Subcutaneous abdominal adipose tissue (tissue), 5 donors: ENCODE measurements around the gene PACC1.

Experiments used
- H3K27ac ChIP-seq: one replicate; pipeline ENCODE4 v1.7.0; 2013; ENCODE audit warnings: low read depth, mild to moderate bottlenecking, inconsistent platforms, low read length, moderate library complexity
- H3K27me3 ChIP-seq, 5 donors: one replicate each; pipeline ENCODE4 v1.7.0; 2013; ENCODE audit warnings: low read length in 5 of 5, inconsistent platforms in 1 of 5; ENCODE audit not compliant: control insufficient read depth in 5 of 5, insufficient read depth in 4 of 5
- H3K36me3 ChIP-seq, 5 donors: one replicate each; pipeline ENCODE4 v1.7.0; 2013; ENCODE audit warnings: low read length in 5 of 5; ENCODE audit not compliant: control insufficient read depth in 5 of 5, insufficient read depth in 5 of 5
- H3K4me1 ChIP-seq, 5 donors: one replicate each; pipeline ENCODE4 v1.7.0; 2013; ENCODE audit warnings: low read length in 5 of 5, mild to moderate bottlenecking in 3 of 5, moderate library complexity in 1 of 5; ENCODE audit not compliant: control insufficient read depth in 5 of 5, insufficient read depth in 5 of 5
- H3K4me3 ChIP-seq, 5 donors: one replicate each; pipeline ENCODE4 v1.7.0; 2013; ENCODE audit warnings: low read length in 5 of 5, low read depth in 1 of 5
- H3K9ac ChIP-seq, 5 donors: one replicate each; pipeline ENCODE4 v1.7.0; 2013; ENCODE audit warnings: low read length in 5 of 5, mild to moderate bottlenecking in 4 of 5, moderate library complexity in 3 of 5
- H3K9me3 ChIP-seq, 5 donors: one replicate each; pipeline ENCODE4 v1.7.0; 2013; ENCODE audit warnings: low read length in 5 of 5; ENCODE audit not compliant: control insufficient read depth in 5 of 5
- donor health status: healthy.
- donor health status: healthy.
- donor health status: healthy.
- donor health status: healthy.
- donor health status: healthy.

The PACC1 gene

DNA sequence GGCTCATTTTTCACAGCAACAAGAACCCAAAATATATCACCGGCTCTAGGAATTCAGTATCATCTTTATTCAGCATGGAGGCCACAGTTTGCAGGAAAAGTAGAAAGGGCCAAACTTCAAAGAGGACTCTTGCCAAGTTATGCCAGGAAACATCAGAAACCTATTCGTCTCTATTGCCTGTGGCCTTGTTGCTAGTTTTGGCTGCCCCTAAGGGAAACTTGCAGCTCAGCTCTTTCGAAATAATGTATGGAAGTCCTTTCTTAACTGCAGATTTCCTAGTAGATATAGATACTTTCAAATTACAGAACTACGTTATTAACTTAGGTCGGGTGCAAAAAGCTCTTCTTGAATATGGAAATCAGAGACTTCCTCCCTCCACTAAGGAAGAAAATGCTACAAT is 13.8 kb upstream of the PACC1 start:
- Histone ChIP-seq H3K9me3 (no peaks in the 10 kb centered on the region), H3K27ac (no peak overlapping the region)

DNA sequence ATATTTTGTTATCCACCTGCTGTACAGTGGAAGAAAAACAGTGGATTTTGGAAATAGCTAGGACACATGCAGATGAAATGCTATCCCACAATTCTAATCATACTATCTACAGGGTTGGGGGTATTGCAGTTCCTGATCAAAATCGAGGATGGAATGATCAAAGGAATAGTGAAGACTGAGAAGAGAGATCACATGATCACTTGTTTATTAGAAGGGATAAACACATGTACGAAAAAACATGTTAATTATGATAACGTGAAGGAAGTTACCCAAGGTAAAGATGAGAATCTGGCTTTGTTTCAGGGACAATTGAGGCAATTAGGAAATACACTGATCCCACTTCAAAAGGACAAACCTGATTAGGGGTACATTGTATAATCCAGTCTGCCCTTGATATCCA is 9.2 kb upstream of the PACC1 start:
- no peaks in the 10 kb centered on the region for H3K9me3 ChIP-seq
- no peak overlapping the region for H3K27ac ChIP-seq
- H3K36me3 ChIP-seq: no peaks in the 10 kb centered on the region
- H3K4me3 ChIP-seq: no peak overlapping the region
- H3K9ac ChIP-seq: no peak overlapping the region
- H3K27me3 ChIP-seq: no peaks in the 10 kb centered on the region
- no peaks in the 10 kb centered on the region for H3K4me1 ChIP-seq

More for the DNA sequence above, 13.8 kb upstream of the PACC1 start:
- H3K4me3 ChIP-seq: no peak overlapping the region
- no peaks in the 10 kb centered on the region for H3K36me3 ChIP-seq
- H3K4me1 ChIP-seq: peaks cover 0 to 9% (median 7%) of the 10 kb centered on the region in 5 donors
- H3K9ac ChIP-seq: no peak overlapping the region
- no peaks in the 10 kb centered on the region for H3K27me3 ChIP-seq

DNA sequence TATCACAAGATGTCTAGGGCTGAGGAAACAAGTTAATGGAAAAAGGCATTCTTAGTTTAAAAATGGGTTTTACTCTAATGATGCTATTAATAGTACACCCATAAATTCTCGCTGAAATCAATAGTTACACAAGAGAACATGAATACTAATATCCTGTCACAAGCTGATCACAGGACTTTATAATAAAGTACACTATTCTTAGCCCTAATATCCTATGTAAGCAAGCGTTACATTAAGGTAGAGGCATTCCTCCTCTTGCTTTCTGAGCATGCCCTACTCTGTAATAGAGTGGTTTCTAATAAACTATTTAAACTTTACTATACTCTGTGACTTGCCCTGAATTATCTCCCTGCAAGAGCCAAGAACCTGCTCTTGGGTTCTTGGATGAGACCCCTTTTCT is 6.5 kb upstream of the PACC1 start:
- Histone ChIP-seq H3K9ac (no peak overlapping the region), H3K36me3 (no peaks in the 10 kb centered on the region), H3K9me3 (no peaks in the 10 kb centered on the region), H3K27me3 (no peaks in the 10 kb centered on the region), H3K27ac (no peak overlapping the region), H3K4me3 (no peak overlapping the region), H3K4me1 (no peaks in the 10 kb centered on the region)

DNA sequence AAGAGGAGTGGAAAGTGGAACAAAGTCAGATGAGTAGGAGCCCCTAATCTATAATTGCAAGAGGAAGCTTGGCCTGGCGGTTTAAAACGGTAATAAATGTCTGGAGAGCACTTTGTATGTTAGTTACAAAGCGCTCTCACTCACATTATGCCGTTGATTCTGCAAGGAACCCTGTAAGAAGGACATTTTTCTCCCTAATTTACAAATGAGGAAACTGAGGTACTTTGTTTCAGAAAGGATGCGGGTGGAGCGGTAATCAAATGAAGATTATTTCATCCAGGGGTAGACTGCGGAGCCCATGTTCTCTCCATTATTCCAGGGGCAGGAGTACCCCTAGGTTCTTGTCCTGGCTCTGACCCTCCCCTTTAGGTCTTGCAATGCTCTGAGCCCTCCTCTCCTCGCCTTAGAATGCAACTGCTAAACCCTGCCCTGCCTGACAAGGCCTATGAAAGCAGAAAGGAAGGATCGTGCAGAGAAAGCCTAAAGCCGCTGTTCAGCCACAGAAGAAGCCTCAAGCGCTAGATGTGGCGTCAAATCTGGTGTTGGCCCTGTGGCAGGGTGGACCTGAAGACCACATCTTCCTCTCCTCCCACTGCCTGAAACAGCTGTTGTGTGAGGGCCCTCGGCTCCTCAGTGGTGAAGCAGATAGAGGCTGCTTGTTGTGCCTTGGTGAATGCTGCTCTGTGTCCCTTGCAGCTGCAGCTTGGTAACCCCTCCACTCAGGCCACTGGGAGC is 588 bp upstream of the PACC1 start:
- Histone ChIP-seq H3K27ac (no peak overlapping the region), H3K4me3 (peak overlapping the region; percentile 31 to 89 (median 87)), H3K4me1 (peaks cover 5 to 27% (median 18%) of the 10 kb centered on the region in 5 donors), H3K9me3 (no peaks in the 10 kb centered on the region), H3K27me3 (no peaks in the 10 kb centered on the region), H3K9ac (peak overlapping the region in 1 of 5 donors; percentile 75), H3K36me3 (peaks cover 0 to 9% (median 2%) of the 10 kb centered on the region in 5 donors)

DNA sequence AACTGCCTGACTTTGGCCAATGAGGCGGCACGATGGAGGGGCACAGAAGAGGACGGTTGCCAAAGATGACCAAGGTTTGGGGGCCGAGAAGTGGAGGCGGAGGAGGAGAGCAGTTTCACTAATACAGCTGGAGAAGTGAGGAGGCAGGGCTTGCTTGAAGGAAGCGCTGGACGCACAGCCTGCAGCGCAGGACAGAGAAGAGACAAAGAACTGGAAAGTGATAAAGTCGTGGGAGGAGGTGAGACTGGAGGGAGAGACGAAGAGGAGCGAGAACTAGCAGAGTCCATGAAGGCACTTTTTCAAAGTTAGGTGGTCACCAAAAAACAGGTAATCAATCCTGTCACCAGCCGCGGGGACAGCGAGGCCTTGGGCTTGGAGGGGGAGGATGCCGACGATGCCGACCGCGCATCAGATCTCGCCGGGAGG is 771 bp downstream of the PACC1 start:
- Histone ChIP-seq H3K36me3 (peaks cover 0 to 22% (median 7%) of the 10 kb centered on the region in 5 donors), H3K27me3 (no peaks in the 10 kb centered on the region), H3K4me1 (peaks cover 5 to 27% (median 18%) of the 10 kb centered on the region in 5 donors), H3K4me3 (peak overlapping the region; percentile 64 to 89 (median 87)), H3K27ac (no peak overlapping the region), H3K9ac (peak overlapping the region in 4 of 5 donors; percentile 9 to 75 (median 50)), H3K9me3 (no peaks in the 10 kb centered on the region)

DNA sequence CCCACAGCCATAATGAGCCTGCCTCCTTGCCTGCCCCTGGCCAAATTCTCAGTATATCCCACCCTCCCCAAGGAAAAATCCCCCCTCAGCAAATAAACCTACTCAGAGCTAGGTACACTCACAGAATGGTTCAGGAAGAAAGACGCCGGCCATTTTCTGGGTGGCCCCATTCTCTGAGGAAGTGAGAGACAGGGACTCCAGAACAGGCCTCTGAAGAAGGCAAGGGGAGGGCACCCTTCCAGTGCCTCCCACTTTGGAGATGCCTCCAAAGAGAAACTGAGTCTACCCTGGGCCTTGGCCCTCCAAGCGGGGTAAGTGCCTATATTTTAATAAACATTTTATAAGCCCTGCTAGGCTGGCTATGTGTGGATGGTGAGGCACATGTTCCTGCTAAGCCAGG is 2.3 kb downstream of the PACC1 start:
- Histone ChIP-seq H3K27me3 (no peaks in the 10 kb centered on the region), H3K27ac (no peak overlapping the region), H3K36me3 (peaks cover 0 to 28% (median 7%) of the 10 kb centered on the region in 5 donors), H3K9me3 (no peaks in the 10 kb centered on the region), H3K9ac (no peak overlapping the region), H3K4me1 (peaks cover 5 to 27% (median 18%) of the 10 kb centered on the region in 5 donors), H3K4me3 (no peak overlapping the region)

DNA sequence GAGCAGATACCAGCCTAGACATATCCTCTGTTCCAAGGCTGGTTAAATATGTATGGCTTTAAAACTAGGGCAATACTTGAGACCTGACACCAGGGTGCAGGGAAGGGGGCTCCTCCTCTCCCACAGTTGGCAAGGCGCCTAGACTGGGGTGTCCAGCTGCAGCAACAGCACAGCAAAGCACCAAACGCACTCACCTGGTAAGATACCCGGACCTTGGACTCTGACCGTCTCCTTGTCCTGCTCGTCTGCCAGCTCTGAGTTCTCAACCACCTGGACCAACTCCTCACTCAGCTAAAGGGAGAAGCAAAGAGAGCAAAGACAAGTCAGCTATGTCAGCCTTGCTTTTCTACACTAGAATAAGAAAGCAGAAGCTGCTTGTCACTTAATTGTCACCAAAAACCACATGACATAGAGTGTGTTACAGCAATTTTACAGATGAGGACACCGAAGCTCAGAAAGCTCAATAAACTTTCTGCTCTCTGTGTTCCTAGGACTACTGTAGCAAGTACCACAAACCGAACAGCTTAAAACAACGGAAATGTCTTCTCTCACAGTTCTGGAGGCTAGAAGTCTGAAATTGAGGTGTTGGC is 4.4 kb downstream of the PACC1 start:
- Histone ChIP-seq H3K36me3 (peaks cover 0 to 39% (median 10%) of the 10 kb centered on the region in 5 donors), H3K9me3 (peaks cover 0 to 3% (median 0%) of the 10 kb centered on the region in 5 donors), H3K4me1 (peaks cover 2 to 23% (median 14%) of the 10 kb centered on the region in 5 donors), H3K27ac (no peak overlapping the region), H3K27me3 (no peaks in the 10 kb centered on the region), H3K4me3 (no peak overlapping the region), H3K9ac (no peak overlapping the region)

DNA sequence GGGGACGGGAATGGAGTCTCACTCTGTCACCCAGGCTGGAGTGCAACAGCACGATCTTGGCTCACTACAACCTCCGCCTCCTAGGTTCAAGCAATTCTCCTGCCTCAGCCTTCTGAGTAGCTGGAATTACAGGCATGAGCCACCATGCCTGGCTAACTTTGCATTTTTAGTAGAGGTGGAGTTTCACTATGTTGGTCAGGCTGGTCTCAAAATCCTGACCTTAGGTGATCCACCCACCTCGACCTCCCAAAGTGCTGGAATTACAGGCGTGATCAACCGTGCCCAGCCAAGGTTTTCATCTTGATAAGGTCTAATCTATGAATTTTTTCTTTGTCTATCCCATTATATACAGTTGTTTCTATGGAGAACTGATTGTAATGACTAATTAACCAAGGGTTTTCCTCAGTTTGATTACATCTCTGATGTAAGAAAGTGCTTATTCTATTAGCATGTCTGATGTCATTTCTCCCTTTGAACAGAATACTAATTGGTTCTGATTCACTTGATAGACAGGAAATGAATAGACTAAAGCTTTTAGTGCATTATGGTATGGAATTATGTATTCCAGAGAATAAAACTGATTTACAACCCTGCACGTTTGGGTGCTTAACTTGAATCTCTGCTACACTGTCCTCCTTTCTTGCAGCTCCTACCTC is 11.9 kb downstream of the PACC1 start:
- H3K36me3 ChIP-seq: peaks cover 0 to 13% (median 0%) of the 10 kb centered on the region in 5 donors
- H3K27ac ChIP-seq: no peak overlapping the region
- no peaks in the 10 kb centered on the region for H3K4me1 ChIP-seq
- H3K27me3 ChIP-seq: no peaks in the 10 kb centered on the region
- no peak overlapping the region for H3K9ac ChIP-seq
- H3K9me3 ChIP-seq: peaks cover 0 to 3% (median 2%) of the 10 kb centered on the region in 5 donors
- no peak overlapping the region for H3K4me3 ChIP-seq

DNA sequence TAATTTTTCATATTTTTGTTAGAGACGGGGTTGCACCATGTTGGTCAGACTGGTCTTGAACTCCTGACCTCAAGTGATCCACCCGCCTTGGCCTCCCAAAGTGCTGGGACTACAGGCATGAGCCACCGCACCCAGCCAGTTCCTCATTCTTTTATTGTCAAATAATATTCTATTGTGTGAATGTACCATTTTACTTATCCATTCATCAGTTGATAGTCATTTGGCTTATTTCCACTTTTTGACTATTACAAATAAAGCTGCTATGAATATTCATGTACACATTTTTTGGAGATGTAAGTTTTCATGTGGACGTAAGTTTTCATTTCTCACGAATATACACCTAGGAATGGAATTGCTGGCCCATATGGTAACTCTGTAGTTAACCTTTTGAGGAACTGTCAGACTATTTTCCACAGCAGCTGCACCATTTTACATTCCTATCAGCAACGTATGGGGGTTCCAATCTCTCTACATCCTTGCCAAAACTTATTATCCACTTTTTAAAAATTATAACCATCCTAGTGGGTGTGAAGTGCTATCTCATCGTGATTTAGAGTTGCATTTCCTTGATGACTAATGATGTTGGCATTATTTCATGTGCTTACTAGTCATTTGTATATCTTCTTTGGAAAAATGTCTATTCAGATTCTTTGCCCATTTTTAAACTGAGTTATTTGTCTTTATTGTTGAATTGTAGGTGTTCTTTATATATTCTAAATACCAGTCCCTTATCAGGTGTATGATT is 12.7 kb downstream of the PACC1 start:
- Histone ChIP-seq H3K27me3 (no peaks in the 10 kb centered on the region), H3K9me3 (peaks cover 0 to 10% (median 7%) of the 10 kb centered on the region in 5 donors), H3K27ac (no peak overlapping the region), H3K4me3 (no peak overlapping the region), H3K36me3 (peaks cover 0 to 9% (median 3%) of the 10 kb centered on the region in 5 donors), H3K4me1 (no peaks in the 10 kb centered on the region), H3K9ac (no peak overlapping the region)
